Measurements from ENCODE around the gene RHOD.

RHOD gene

DNA sequence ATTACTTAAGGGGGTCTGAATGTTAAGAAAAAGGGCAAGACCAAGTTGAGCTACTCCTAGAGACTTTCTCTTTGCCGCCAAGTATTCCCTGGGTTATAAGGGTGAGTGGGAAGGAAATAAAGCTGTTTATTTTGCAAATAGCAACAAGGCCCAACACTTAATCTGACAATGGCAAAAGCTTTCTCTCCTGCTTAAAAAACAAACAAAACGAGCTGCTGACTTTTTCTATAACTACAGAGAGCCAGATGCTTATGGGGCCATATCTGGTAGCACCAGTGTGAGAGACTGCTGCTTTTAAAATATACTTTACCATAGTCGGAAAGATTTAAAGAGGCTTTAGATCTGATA, 60.1 kb downstream of the RHOD start:
- DNase-seq: peak; percentile 11

DNA sequence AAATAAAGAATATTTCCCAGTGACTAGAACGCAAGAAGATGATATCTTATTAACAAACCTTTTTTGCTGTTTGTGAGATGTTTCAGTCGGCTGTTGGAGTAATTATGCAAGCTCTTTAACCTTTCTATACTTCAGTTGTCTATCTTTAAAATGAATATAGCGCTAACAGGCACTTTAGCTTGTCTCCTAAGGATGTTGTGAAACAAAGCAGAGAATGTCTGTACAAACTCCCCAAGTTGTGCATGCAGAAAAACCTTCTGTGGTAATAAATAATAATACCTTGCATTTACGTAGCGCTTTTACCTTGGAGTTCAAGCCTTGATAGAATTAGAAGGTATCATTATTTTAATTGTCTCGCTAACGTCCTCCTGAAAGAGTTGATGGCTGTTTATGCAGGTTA, 60.5 kb downstream of the RHOD start:
- no peak for DNase-seq

DNA sequence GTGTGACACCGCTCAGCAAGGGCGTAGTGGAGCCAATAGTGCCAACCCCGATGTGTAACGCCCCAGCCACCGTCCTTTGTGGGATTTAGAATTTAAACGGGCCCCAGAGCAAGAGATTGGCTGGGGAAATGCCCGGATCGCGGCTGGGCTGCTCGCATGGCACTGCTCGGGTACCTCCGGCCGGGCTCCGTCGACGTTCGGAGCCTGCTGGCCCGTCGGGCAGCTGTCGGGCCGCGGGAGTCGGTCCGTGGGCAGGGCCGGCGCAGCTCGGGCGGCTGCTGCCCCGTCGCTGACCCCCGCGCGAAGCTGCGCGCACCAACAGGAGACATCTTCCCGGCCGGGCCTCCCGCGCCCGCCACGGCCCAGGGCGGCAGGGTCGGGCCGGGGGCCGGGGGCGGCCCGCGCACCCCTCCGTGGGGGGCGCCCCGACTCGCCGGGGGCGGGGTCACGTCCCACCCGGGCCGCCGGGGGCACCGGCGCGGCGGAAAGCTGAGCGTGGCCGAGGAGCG, 61.1 kb downstream of the RHOD start:
- peak; percentile 76 for DNase-seq

DNA sequence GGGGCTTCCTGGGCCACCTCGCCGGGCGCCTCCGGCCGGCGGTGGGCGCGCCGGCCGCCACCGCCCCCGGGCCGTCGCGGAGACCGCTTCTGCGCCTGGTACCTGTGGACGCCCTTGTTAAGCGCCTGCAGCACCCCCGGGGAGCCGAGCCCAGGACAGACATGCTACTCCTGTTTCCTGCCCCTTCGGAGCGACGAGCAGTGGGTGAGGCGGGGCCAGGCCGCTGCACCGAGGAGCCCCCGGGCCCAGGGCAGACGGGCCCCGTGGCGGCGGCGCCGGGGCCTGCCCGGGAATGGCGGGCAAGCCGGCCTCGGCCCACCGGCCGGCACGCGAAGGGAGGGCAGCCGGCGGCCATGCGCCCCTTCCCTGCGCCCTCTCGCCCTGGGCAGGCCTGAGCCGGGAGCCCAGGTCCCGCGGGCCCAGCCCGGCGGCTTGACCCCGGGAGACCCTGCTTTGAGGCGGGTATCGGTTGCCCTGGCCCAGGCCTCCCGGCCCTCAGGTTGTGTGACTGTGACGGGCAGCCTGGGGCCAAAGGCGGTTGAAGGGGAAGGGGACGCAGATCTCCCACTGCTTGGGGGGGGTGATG, 61.6 kb downstream of the RHOD start:
- DNase-seq: peak; percentile 90

DNA sequence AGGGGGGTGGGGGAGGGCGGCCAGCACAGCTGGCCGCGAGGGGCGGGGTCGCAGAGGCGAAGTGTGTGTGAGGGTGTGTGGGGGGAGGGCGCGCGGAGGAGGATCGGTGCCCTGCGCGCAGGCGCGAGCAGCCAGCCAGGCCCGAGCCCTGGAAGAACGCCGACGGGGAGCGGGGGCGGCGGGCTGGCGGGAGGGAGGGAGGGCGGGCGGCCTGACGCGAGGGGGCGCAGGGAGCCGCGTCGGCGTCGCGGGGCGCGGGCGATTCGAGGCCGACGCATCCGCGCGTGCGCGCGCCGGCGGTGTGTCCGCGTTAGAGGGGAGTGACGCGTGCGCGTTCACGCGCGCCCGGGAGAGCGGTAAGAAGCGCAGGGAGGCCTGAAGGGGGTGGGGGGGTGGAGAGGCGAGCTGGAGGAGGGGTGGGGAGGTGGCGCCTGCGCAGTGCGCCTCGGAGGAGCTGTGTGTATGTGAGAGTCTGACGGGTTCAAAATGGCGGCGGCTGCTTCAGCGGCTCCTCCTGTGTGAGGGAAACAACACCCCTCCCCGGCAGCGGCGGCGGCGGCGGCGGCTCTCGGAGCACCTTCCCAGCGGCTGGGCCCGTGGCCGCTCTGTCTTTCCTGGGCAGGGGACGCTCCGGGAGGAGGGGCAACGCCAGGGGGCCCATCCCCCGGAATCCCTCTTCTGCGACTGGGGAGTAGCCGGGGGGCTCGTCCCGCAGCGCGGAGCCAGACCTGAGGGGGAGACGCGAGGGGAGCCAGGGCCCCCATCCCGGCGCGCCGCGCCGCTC, 62.3 kb downstream of the RHOD start, which contains the start of gene KDM2A:
Gene KDM2A (plus strand): TSS at position 463 of the 784 bp plus-strand sequence. CDS start 2,054 bp downstream, outside the sequence.
- DNase-seq: peak; percentile 85

DNA sequence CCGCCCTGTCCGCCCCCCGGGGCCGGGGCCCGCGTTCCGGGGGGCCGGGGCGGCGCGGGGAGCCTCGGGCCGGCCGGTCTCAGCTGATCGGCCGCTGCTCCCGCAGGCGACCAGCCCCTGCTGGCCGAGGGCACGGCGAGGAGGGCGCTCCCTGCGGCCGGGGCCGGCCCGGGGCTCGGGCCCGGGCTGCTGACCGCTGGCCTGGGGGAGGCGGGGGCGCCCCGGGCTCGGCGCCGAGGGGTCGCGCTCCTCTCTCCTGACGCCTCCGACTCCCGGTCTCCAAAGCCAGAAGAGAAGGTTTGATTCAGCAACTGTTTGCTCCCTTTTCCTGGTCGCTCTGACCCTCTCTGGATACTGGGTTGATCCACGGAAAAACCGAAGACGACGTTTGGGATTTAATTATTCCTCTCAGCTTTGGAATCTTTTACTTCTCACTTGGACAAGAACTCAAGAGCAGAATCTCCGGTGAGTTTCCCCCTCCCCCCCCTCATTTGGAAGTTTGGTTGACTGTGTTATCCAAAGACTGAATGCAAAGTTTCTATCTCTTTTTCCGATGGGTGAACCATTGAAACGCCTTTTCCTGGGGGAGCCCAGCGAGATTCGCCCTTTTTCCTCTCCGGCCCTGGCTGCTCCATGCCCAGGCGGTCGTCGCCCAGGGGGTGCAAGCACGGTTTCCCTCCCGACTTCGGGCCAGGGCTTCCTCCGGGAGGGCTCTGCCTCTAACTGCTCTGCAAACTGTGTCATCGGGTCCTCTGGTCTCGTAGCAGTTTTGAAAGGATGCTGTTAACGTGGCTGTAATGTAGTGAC, 63.1 kb downstream of the RHOD start:
- DNase-seq: peak; percentile 63

DNA sequence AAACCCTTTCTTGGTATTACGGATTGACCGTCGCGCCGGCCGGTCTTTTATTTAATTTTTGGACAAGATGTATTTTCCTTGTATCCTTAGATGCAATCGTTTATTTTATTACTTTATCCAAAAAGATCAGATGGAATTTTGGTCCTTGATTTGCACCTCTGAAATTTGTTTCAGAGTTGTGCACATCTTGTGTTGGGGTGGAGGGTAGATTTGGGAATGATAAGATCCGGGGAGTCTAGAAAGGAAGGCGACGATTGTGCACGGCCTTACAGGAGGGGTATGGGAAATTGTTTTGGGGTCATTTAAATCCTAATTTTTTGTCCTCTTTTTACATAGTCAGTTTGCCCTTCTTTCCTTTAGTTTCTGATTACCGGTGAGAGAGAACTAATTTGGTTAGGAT, 63.8 kb downstream of the RHOD start:
- no peak for DNase-seq

DNA sequence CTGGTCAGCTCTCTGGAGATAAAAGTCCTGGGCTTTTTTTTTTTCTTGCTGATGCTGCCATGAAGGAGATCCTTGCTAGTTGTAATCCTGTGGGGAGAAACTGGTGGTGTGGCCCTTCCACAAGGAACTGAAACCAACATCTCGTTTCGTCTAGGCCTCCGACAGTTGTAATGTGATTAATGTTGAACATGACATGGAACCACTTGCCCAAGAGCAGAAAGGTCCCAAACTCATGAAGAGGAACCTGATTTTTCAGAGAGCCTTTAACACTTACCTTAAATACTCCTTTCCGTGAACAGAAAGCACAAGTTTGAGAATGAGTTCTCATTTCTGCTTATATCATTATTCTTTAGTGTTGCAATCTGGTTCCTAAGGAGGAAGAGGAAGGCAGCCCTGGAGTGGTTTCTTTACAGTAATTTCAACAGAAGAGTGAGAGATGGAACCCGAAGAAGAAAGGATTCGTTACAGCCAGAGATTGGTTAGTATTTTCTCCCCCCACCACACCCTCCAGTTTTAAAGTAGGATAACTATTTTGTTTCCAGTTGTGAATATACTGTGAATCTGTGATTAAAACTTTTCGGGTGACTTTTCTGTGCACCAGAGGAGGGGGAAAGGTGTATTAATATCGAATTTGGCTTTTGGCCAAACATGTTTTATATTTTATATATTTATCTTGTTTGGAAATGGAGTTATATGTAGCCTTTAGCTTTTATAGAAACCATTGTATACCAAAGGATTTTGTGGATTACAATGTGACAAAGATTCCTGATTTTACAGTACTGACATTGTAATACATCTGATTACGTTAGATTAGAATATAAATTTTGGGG, 64.4 kb downstream of the RHOD start:
- DNase-seq: peak; percentile 28

Data from right kidney (tissue), 1 donor.